Measurements from ENCODE around the gene WDR90.

- TF ChIP-seq GATA2 (IDR thresholded peaks at IDR 0.05; ENCODE audit: low read depth, low read length) (no peak), GATA3 (IDR thresholded peaks at IDR 0.05; ENCODE audit: low read depth, low read length) (no peak)
Observed at GRCh38 chr16:680967-681745, 32.0 kb downstream of the WDR90 start.

Data from SH-SY5Y (cell line).